ENCODE measurements around the gene DPP8. TPM values are rescaled to one million over a fixed set of nuclear protein-coding genes. Genes with fewer than 3 reads are reported as not detected.

Gene DPP8
- total RNA-seq, 1 experiment from 2014 or later, result 27.1 TPM

- no peak for ATAC-seq
- Histone ChIP-seq H3K9me2 (ENCODE audit: insufficient read depth) (no peaks in the 10 kb centered on the region), H3K9ac (ENCODE audit: low read length) (no peak overlapping the region), H3K9me3 (ENCODE audit: control insufficient read depth in 1 of 2, insufficient read depth in 1 of 2, low read depth in 1 of 2, low read length in 2 of 2) (no peaks in the 10 kb centered on the region), H3K27ac (ENCODE audit: low read depth, low read length) (no peak overlapping the region), H3K27me3 (ENCODE audit: insufficient read depth, low read length) (no peaks in the 10 kb centered on the region), H3K36me3 (ENCODE audit: control insufficient read depth in 1 of 2, insufficient read depth in 2 of 2, low read length in 2 of 2) (0 out of 4 replicates have a peak, but pooled peaks cover 0 to 2% of the 10 kb centered on the region in 2 experiments), H4K20me1 (ENCODE audit: insufficient read depth) (peaks cover 10% of the 10 kb centered on the region; the same call in 1 of the 2 replicates), H3K4me3 (replicated peaks in 1 of 2; ENCODE audit: low read depth in 1 of 2, low read length in 2 of 2) (no peak overlapping the region), H3K79me2 (ENCODE audit: insufficient read depth, low read length) (peaks cover 78% of the 10 kb centered on the region), H3K4me1 (ENCODE audit: control insufficient read depth in 1 of 2, insufficient read depth in 2 of 2, low read length in 2 of 2) (peaks cover 16 to 32% of the 10 kb centered on the region in 2 experiments; a peak in 3 of 4 replicates), H3K4me2 (ENCODE audit: low read length) (peak overlapping the region; percentile 0; the same call in 1 of the 2 replicates), H2AFZ (ENCODE audit: low read depth, low read length, poor library complexity, severe bottlenecking) (no peak overlapping the region)
- no peak for DNase-seq (ENCODE audit: low read depth, low spot score)
- no peak for TF ChIP-seq CEBPB (IDR thresholded peaks at IDR 0.05; ENCODE audit: low read depth)
- no peak for TF ChIP-seq POLR2AphosphoS5 (IDR thresholded peaks at IDR 0.05; ENCODE audit: low read depth, low read length)
- TF ChIP-seq REST (IDR thresholded peaks at IDR 0.05; ENCODE audit: low read depth), result no peak
- TF ChIP-seq FOSL1 (IDR thresholded peaks at IDR 0.05; ENCODE audit: low read depth), result no peak
- TF ChIP-seq SRF (IDR thresholded peaks at IDR 0.05; ENCODE audit: low read depth), result no peak
- no peak for TF ChIP-seq YY1 (IDR thresholded peaks at IDR 0.05; ENCODE audit: extremely low read depth, insufficient replicate concordance, low read depth, low read length)
- TF ChIP-seq ZBTB33 (IDR thresholded peaks at IDR 0.05; ENCODE audit: extremely low read depth, insufficient replicate concordance, low read length), result no peak
- no peak for TF ChIP-seq JUND (IDR thresholded peaks at IDR 0.05)
- no peak for TF ChIP-seq SP1 (IDR thresholded peaks at IDR 0.05; ENCODE audit: low read depth)
- TF ChIP-seq ZFX (IDR thresholded peaks at IDR 0.05), result no peak
- no peak for TF ChIP-seq SIN3A (IDR thresholded peaks at IDR 0.05; ENCODE audit: low read depth)
- no peak for TF ChIP-seq EZH2 (IDR thresholded peaks at IDR 0.05)
- RAD21 ChIA-PET (ENCODE audit: low non-redundant PET in 1 of 2, low total read pairs in 2 of 2, uncharacterized antibody in 2 of 2, unreplicated experiment in 2 of 2), result no interaction called here
- intact Hi-C loops (cut with micrococcal nuclease), result no loop called here
- TSS peak; percentile 24 for BruUV-seq (replicated peaks)
- CTCF ChIA-PET, result no interaction called here
- POLR2A ChIA-PET, result no interaction called here
These were observed 15.7 kb upstream of the DPP8 start for GRCh38 chr15:65533057-65533756.

Data from HCT116 (cell line).